ENCODE results near the gene NTM.

GRCh38 chr11:131658414-131658813, 288.0 kb downstream of the NTM start:
- TF ChIP-seq CTCF (conservative IDR thresholded peaks at IDR 0.05; ENCODE audit: low read depth, low read length) (no peak), EZH2 (IDR thresholded peaks at IDR 0.05; ENCODE audit: borderline replicate concordance, low read depth, low read length, poor library complexity, severe bottlenecking) (no peak)
